ENCODE measurements around the gene PRKRIP1. TPM values are rescaled to one million over a fixed set of nuclear protein-coding genes. Genes with fewer than 3 reads are reported as not detected.

The PRKRIP1 gene
- total RNA-seq, 1 donor = 12.4 TPM

DNA sequence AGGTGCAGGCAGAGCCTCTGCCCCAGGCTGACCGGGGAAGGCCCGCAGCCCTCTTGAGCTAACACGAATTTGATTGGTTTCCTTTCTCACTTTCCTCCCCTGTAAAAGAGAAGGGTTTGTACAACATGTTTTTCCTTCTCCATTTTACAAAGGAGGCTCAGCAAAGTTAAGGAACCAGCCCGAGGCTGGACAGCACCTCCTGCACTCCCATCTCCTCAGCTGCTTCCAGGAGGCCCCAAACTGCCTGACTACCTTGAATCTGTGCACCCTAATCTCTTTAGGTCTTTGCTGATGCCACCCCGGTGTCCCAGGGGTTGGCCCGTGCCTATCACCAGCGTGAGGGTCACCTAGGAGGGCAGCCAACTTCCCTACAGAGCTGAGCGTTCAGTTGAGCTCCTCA is 64.3 kb downstream of the PRKRIP1 start:
- TF ChIP-seq, protein P1, sequence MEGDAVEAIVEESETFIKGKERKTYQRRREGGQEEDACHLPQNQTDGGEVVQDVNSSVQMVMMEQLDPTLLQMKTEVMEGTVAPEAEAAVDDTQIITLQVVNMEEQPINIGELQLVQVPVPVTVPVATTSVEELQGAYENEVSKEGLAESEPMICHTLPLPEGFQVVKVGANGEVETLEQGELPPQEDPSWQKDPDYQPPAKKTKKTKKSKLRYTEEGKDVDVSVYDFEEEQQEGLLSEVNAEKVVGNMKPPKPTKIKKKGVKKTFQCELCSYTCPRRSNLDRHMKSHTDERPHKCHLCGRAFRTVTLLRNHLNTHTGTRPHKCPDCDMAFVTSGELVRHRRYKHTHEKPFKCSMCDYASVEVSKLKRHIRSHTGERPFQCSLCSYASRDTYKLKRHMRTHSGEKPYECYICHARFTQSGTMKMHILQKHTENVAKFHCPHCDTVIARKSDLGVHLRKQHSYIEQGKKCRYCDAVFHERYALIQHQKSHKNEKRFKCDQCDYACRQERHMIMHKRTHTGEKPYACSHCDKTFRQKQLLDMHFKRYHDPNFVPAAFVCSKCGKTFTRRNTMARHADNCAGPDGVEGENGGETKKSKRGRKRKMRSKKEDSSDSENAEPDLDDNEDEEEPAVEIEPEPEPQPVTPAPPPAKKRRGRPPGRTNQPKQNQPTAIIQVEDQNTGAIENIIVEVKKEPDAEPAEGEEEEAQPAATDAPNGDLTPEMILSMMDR (IDR thresholded peaks at IDR 0.05; ENCODE audit: insufficient read depth, low read length) = no peak
- DNase-seq (ENCODE audit: low read depth) = no peak
- H3K4me3 ChIP-seq (ENCODE audit: low read depth, low read length) = no peak overlapping the region

DNA sequence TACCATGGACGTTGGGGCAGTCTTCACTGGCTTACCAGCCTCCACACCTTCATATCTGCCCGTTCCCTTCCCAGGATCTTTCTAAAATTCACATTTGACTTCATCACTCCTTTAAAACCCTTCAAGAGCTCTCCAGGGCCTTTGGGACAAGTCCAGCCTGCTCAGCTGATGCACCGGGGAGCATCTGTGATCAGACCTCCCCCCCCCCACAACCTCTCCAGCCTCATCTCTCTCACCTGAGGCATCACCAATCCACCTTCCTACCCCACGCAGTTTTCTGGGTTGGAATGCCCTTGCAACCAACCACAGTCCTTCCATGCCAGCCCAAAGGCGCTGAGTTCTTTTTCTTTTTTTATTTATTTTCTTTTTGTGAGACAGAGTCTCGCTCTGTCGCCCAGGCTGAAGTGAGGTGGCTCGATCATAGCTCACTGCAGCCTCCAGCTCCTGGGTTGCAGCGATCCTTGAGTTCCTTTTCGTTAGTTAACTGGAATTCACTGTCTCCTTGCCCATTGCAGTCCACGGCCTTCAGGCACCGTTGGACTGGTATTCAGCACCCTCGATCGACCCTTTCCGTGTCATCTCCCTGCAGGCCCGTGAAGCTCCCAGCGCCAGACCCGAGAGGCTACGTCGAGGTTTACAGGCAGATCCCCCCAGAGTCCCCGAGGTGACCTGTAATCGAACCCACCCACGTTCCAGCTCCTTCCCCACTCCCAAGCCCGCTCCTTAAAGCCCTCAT is 67.8 kb downstream of the PRKRIP1 start:
- peak overlapping the region; percentile 100 for H3K4me3 ChIP-seq (ENCODE audit: low read depth, low read length)
- peak; percentile 16 for DNase-seq (ENCODE audit: low read depth)
- TF ChIP-seq, protein P1 (IDR thresholded peaks at IDR 0.05; ENCODE audit: insufficient read depth, low read length) = no peak

DNA sequence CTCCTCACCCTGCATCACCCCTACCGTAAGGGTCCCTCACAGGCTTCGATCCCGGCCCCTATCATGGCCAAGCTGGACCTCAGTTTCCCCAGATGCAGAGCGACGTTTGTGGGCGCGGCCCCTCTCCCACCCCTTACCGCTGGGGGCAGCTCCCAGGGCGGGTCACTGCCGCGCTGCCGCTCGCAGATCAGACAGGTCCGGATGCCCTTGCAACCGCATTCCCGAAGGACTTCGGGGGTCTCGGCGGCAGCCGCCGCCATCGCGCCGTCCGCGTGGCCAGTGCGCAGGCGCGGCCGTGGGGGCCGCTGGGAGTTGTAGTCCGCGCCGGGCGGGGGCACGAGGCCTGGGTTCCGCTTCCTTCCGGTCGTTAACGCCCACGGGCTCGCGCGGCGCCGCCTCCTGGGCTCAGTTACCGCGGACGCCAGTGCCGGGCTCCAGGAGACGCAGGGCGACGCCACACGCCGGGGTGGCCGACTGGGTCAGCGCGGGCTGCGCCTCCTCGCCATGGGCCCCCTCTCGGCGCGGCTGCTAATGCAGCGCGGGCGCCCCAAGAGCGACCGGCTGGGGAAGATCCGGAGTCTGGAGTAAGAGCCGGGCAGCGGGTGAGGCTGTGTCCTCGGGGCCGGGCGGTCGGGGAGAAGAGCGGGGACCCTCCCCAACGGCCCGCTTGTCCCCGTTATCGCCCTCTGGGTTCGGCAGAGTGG is 68.6 kb downstream of the PRKRIP1 start, which contains the start of the genes ALKBH4 and LRWD1:
ALKBH4 (minus strand) TSS at position 287 of the 704 bp plus-strand sequence; CDS start at position 260, 27 bp downstream.
LRWD1 (plus strand) TSS at position 408 of the 704 bp plus-strand sequence; CDS start at position 505, 97 bp downstream.
- DNase-seq (ENCODE audit: low read depth) = peak; percentile 87
- TF ChIP-seq, protein P1 (IDR thresholded peaks at IDR 0.05; ENCODE audit: insufficient read depth, low read length) = no peak
- H3K4me3 ChIP-seq (ENCODE audit: low read depth, low read length) = peak within 1 kb of the TSS; percentile 100

DNA sequence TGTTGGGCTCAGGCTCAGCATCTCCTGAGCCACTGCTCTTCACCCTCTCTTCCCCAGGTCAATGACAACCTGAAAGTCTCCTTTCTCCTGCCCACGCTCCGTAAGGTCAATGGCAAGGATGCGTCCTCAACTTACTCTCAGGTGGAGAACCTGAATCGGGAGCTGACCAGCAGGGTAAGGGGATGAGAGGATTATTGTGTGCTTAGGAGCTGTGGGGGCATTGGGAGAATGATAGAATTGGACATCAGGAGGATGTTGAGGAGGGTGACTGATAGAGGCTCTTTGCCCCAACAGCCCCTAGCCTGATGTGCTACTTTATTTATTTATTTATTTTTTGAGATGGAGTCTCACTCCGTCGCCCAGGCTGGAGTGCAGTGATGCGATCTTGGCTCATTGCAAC is 69.9 kb downstream of the PRKRIP1 start:
- DNase-seq (ENCODE audit: low read depth) = no peak
- TF ChIP-seq, protein P1 (IDR thresholded peaks at IDR 0.05; ENCODE audit: insufficient read depth, low read length) = no peak
- peak overlapping the region; percentile 100 for H3K4me3 ChIP-seq (ENCODE audit: low read depth, low read length)

DNA sequence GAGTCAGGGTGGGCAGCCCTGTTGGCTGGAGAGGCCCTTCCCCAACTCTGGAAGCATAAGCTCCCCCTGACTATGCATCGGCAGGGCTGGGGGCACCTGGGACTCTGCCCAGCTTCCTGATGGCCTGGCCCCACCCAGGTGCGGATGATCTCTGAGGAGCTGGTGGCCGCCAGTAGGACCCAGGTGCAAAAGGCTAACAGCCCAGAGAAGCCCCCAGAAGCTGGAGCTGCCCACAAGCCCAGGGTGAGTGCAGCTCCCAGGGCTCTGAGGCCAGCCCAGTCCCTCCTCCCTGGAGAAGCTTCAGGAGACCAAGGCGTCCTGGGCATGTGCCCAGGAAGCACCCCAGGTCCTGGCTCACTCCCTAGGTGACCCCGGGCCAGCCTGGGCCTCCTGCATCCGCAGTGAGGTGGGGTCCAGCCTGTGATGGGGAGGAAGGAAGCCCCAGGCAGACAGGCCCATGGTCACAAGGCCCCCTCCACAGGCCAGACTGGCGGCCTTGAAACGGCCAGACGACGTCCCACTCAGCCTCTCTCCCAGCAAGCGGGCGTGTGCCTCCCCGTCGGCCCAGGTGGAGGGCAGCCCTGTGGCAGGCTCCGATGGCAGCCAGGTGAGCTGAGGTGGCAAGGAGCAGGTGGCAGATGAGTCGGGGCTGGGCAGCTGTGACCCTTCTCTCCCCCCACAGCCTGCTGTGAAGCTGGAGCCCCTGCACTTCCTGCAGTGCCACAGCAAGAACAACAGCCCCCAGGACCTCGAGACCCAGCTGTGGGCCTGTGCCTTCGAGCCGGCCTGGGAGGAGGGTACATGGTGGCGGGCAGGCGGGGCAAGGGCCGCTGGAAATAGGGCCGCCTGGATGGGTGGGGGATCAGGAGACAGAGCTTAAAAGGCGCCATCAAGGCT is 71.7 kb downstream of the PRKRIP1 start:
- TF ChIP-seq, protein P1 (IDR thresholded peaks at IDR 0.05; ENCODE audit: insufficient read depth, low read length) = no peak
- no peak overlapping the region for H3K4me3 ChIP-seq (ENCODE audit: low read depth, low read length)
- no peak for DNase-seq (ENCODE audit: low read depth)

Measured in fibroblast of the aortic adventitia (primary cell).